ENCODE results near the gene DNMT3L. TPM values are rescaled to one million over a fixed set of nuclear protein-coding genes. Genes with fewer than 3 reads are reported as not detected.

DNMT3L gene
- total RNA-seq, result not detected
- polyA plus RNA-seq, result not detected

DNA sequence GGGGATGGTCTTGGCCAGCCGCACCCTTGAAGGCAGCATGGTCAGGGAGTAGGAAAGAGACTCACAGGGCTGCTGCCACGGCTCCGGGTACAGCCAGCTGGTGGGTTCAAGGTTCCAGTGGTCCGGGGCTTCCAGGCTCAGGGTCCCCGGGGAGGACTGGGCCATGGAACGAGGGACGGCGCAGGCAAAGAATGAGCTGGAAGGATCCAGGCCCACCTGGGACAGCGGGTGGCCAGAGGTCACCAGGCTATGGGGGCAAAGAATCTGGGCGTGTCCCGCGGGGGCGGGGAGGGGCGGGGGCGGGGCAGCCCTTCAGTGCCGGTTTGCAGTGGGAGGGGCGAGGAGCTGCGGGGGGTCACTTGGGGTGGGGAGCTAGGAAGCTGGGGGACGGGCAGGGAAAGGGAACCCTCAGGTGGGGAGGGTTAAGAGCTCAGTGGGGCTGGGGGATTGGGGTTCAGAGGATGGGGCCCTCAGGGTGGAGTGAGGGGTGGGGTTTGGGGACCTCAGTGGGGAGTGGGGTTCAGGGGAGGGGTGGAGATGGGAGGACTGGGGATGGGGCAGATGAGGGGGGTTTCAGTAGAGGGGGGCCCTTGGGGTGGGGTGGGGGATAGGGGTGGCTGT is at the start of gene DNMT3L:
Gene DNMT3L, minus strand, starts transcription at position 223 of the 621 bp plus-strand sequence. CDS start 638 bp downstream, outside the sequence.
- no peak within 1 kb of the TSS for H3K4me3 ChIP-seq
- peaks cover 0 to 22% (median 4%) of the 10 kb centered on the region in 3 donors for H3K27me3 ChIP-seq
- DNase-seq, result no peak
- 38 to 74% methylated on average over 19 of the region's 19 CpGs for WGBS, 2 donors
- H3K4me1 ChIP-seq, result no peaks in the 10 kb centered on the region
- TF ChIP-seq POLR2AphosphoS5 (IDR thresholded peaks at IDR 0.05) (no peak), POLR2A (IDR thresholded peaks at IDR 0.05) (no peak)
- TF ChIP-seq, protein P1, sequence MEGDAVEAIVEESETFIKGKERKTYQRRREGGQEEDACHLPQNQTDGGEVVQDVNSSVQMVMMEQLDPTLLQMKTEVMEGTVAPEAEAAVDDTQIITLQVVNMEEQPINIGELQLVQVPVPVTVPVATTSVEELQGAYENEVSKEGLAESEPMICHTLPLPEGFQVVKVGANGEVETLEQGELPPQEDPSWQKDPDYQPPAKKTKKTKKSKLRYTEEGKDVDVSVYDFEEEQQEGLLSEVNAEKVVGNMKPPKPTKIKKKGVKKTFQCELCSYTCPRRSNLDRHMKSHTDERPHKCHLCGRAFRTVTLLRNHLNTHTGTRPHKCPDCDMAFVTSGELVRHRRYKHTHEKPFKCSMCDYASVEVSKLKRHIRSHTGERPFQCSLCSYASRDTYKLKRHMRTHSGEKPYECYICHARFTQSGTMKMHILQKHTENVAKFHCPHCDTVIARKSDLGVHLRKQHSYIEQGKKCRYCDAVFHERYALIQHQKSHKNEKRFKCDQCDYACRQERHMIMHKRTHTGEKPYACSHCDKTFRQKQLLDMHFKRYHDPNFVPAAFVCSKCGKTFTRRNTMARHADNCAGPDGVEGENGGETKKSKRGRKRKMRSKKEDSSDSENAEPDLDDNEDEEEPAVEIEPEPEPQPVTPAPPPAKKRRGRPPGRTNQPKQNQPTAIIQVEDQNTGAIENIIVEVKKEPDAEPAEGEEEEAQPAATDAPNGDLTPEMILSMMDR (IDR thresholded peaks at IDR 0.05), result no peak
- H3K9me3 ChIP-seq, result peaks cover 0 to 3% (median 0%) of the 10 kb centered on the region in 4 donors
- intact Hi-C loops (cut with DNase I), result no loop called here
- H3K27ac ChIP-seq, result no peak within 1 kb of the TSS
- H3K36me3 ChIP-seq, result no peaks in the 10 kb centered on the region

DNA sequence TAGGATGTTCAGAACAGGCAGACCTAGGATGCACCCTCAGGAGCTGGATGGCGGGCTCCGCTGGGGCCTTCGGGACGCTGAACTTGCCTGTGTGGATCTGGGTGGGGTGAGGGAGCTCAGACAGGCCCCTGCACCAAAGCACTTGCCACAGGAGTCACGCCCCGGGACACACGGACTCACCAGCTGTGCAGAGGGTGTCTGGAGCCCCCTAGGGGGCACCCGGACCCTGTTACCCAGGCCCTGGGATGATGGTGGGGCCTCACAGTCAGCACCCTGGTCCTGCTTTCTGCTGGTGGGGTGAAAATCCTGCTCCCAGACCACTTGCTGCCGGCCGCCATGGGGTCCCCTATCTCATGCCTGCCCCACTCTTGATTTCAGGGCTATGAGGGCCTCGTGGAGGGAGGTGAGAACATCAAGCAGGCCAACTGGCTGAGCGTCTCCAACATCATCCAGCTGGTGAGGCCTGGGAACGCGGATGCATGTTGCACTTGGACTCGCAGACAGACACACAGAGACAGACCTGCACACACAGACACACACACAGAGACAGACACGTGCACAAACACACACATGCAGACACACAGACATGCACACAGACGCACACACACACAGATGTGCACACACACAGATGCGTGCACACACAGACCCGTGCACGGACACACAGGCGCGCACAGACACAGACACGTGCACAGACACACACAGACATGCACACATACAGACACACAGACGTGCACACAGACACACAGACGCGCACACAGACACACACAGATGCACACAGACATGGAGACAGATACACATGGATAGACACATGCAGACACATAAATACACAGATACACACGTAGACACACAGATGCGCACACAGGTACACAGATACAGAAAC is 49.2 kb upstream of the DNMT3L start:
- 92 to 93% methylated on average over 28 of the region's 28 CpGs for WGBS, 2 donors
- Histone ChIP-seq H3K4me1 (peaks cover 0 to 5% (median 0%) of the 10 kb centered on the region in 4 donors), H3K9me3 (no peaks in the 10 kb centered on the region), H3K4me3 (no peak overlapping the region), H3K27me3 (no peaks in the 10 kb centered on the region), H3K27ac (no peak overlapping the region), H3K36me3 (peaks cover 16 to 71% (median 36%) of the 10 kb centered on the region in 4 donors)
- TF ChIP-seq POLR2AphosphoS5 (IDR thresholded peaks at IDR 0.05) (no peak), EP300 (IDR thresholded peaks at IDR 0.05) (no peak), POLR2A (IDR thresholded peaks at IDR 0.05) (no peak)
- TF ChIP-seq, protein P1 (IDR thresholded peaks at IDR 0.05), result no peak
- intact Hi-C loops (cut with DNase I), result no loop called here
- no peak for DNase-seq

DNA sequence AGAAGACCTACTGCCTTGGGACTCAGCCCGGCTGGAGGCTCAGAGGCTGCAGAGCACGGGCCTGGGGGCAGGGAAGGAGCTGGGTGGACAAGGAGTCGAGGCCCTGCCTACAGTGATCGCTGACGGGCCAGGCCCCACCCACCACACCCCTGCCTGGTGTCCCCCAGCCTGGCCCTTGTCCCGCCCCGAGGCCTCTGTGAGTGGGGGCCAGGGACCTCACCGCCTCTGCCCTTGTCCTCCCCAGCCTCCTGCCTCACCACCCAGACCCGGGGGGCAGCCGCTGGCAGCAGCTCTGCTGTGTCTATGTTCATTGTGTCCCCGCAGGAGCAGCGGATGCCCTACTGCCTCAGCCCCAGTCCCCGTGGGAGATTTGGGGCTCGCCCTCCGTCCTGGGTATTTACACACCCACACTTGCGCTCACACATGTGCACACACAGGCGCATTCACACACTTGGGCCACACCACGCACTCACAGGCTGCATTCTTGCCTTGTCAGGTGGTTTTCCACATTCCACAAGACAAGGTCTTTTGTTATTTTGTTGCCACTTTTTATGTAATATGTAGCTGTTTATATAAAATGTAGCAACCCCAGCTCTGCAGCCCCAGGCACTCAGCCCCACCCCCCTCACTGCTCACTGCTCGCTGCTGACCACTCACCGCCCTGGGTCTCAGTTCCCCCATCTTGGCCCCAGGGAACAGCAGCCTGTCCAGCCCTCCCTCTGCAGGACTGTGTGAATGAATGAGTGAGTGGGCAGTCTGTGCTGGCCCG is 45.4 kb upstream of the DNMT3L start:
- no peaks in the 10 kb centered on the region for H3K27me3 ChIP-seq
- intact Hi-C loops (cut with DNase I), result no loop called here
- H3K27ac ChIP-seq, result no peak overlapping the region

DNA sequence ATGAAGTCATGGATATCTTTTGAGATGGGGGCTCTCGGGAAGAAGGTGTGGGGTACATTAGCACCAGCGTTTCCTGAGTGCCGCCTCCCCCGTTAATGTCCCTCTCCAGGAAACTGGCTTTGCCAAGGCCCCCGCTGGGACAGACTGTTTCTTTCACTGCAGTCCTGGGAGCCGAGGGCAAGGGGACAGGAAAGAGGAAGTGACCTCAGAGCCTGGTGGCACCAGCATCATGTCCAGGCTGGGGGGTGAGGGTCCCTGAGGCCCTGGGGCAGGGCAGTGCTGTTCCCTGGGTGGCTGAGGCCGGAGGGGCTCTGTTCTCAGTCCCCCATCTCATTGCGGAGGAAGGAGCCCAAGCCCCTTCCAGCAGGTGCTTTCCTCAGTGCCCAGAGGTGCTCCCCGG is 44.0 kb upstream of the DNMT3L start:
- peaks cover 0 to 53% (median 34%) of the 10 kb centered on the region in 4 donors for H3K4me1 ChIP-seq
- WGBS, 2 donors, result 85 to 89% methylated on average over 9 of the region's 9 CpGs
- intact Hi-C loops (cut with DNase I), result no loop called here

More for the DNA sequence above, 45.4 kb upstream of the DNMT3L start:
- DNase-seq, result no peak
- Histone ChIP-seq H3K36me3 (peaks cover 9 to 37% (median 15%) of the 10 kb centered on the region in 4 donors), H3K4me3 (no peak overlapping the region), H3K9me3 (no peaks in the 10 kb centered on the region), H3K4me1 (peaks cover 0 to 39% (median 21%) of the 10 kb centered on the region in 4 donors)
- TF ChIP-seq POLR2AphosphoS5 (IDR thresholded peaks at IDR 0.05) (no peak), EP300 (IDR thresholded peaks at IDR 0.05) (no peak), POLR2A (IDR thresholded peaks at IDR 0.05) (no peak)
- TF ChIP-seq, protein P1 (IDR thresholded peaks at IDR 0.05), result no peak
- WGBS, 2 donors, result 86 to 88% methylated on average over 21 of the region's 21 CpGs

More for the DNA sequence above, 44.0 kb upstream of the DNMT3L start:
- TF ChIP-seq POLR2AphosphoS5 (IDR thresholded peaks at IDR 0.05) (no peak), POLR2A (IDR thresholded peaks at IDR 0.05) (no peak), EP300 (IDR thresholded peaks at IDR 0.05) (no peak)
- TF ChIP-seq, protein P1 (IDR thresholded peaks at IDR 0.05), result no peak
- DNase-seq, result no peak
- Histone ChIP-seq H3K9me3 (no peaks in the 10 kb centered on the region), H3K36me3 (peaks cover 0 to 22% (median 3%) of the 10 kb centered on the region in 4 donors), H3K4me3 (no peak overlapping the region), H3K27ac (peak overlapping the region in 1 of 4 donors; percentile 15), H3K27me3 (no peaks in the 10 kb centered on the region)
